HG03378 (cell line): ENCODE data around the gene JAM3.
"Not testable (repeated sequence)": the region's sequence is repeated elsewhere in the genome, so short reads cannot be mapped to it uniquely, and the experiment has no call there.

Source experiments
- ATAC-seq: cut with Tn5 transposase; IDR thresholded peaks from one replicate; pipeline ENCODE4 v1.9.1; 2021; ENCODE audit warnings: mild to moderate bottlenecking, moderate library complexity; ENCODE audit not compliant: unreplicated experiment

Gene JAM3

DNA sequence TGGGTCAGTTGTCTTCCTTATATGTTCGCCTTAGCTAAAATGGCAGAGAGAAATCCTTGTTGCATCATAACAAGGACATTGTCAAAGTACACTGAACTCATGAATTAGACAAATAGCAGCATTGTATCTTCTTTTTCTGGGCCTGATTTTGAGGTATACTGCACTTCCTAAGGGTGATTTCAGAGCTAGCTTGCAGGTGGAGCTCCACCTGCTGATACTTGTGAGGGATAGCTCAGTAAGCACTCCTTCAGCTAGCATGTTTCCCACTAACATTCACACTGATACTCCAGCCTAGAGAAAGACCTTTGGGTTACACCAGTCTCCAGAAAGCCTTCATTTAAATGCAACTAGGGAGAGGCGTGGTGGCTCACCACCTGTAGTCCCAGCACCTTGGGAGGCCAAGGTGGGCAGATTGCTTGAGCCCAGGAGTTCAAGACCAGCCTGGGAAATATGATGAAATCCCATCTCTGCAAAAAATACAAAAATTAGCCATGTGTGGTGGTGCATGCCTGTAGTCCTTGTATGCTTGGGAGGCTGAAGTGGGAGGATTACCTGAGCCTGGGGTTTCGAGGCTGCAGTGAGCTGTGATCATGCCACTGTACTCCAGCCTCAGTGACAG lies 29.8 kb downstream of the JAM3 start:
- no peak for ATAC-seq

DNA sequence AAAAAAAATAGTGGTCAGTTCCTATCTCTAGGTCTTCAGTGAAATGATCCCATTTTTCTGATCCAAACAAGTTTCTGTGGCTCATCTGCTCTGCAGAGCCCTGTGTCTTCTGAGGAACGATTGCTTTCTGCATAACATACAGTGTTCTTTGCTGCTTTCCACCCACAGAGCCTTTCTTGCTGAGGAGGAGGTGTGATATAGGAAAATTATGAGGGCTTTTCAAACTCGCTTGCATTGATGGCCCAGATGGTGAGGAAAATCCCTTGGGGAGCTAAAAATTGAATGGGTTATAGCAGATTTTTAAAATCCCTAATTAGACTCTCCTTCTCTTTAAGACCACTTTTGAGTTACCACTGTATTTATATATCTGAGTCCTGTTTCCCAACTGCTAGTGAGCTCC lies 31.3 kb downstream of the JAM3 start:
- no peak for ATAC-seq

DNA sequence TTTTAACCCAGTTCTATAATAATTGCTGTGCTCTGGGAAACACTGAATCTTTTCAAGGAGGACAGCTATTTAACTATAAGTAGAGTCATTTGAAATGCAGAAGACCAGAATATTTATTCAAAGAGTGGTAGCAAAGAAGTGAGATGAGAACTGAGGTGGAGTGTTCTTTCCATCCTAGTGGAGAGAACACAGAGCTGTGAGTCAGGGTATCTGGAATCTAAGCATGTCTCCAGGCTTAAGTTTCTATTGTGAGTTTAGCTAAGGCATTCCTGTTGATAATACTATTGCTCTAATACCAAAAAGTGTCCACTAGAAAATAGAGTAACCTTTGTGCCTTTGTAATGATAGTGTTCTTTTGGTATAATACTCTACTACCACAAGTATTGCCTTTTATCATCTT lies 32.4 kb downstream of the JAM3 start:
- no peak for ATAC-seq

DNA sequence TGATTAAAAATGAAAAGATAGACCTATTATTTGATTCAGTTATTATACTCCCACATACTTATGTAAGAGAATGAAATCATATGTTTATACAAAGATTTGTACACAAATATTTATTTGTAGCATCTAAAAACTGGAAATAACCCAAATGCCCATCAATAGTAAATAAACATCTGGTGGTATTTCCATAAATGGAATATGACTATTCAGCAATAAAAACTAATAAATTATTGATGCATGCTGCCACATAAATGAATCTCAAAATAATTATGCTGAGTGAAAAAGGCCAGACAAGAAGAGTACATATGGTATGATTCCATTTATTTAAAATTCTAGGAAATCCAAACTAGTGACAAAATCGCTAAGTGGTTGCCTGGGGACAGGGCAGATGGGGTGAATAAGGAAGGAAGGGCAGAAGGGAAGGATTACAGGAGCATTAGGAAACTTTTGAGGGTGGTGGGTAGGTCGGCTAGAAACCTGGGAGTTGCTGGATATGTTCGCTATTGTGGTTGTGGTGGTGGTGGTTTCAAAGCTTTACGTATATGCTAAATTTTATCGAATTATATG lies 41.5 kb downstream of the JAM3 start:
- no peak for ATAC-seq

DNA sequence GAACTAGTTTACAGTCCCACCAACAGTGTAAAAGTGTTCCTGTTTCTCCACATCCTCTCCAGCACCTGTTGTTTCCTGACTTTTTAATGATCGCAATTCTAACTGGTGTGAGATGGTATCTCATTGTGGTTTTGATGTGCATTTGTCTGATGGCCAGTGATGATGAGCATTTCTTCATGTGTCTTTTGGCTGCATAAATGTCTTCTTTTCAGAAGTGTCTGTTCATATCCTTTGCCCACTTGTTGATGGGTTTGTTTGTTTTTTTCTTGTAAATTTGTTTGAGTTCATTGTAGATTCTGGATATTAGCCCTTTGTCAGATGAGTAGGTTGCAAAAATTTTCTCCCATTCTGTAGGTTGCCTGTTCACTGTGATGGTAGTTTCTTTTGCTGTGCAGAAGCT lies 44.9 kb downstream of the JAM3 start:
- not testable (repeated sequence) for ATAC-seq

DNA sequence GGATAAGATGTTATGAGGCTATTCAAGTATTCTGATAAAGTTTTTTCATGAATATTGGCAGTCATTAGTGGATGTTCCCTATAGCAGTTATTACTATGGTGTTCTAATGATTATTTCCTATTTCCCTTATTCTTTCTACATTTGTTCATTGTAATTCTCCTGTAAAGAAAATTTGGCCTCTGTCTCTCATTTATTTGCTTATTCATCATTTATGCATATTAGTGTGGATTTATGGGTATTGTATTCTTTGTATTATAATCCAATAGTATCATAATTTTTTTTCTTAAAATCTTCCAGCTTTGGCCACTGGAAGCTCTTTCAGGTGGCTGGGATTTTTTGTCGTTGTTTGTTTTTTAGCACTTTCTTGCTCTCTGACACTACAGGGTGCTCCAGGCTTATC lies 47.3 kb downstream of the JAM3 start:
- ATAC-seq, result no peak

DNA sequence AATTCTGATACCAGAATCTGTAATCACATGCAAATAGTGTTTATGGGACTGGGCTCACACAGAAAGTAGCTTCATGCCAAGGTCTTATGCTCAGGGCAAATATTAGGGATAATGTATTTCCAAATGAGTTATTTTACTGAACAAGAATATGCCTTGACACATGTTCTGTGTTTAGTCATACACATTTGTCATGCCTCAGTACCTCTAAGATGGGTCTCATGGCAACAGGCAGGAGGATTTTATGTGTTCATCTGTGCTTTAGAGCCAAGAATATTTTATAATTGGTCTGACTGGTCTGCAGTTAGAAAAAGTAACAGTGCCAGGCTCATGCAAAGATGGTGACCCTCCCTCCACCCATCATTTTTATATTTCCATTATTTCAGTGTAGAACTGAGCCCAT lies 49.1 kb downstream of the JAM3 start:
- ATAC-seq, result no peak

DNA sequence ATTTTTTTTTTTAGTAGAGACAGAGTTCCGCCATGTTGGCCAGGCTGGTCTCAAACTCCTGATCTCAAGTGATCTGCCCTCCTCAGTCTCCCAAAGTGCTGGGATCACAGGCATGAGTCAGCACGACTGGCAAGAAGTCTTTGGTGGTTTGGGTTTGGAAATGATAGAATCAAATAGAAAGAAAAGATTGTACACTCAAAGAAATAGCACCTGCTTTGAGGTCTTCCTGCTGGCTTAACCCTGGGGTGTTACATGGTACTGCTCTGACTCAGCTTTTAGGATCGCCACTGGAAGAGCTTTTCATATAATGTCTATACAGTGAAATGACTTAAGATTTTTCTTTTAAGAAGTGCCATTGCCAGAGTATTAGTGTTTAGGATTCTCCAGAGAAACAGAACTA lies 50.2 kb downstream of the JAM3 start:
- ATAC-seq, result no peak

DNA sequence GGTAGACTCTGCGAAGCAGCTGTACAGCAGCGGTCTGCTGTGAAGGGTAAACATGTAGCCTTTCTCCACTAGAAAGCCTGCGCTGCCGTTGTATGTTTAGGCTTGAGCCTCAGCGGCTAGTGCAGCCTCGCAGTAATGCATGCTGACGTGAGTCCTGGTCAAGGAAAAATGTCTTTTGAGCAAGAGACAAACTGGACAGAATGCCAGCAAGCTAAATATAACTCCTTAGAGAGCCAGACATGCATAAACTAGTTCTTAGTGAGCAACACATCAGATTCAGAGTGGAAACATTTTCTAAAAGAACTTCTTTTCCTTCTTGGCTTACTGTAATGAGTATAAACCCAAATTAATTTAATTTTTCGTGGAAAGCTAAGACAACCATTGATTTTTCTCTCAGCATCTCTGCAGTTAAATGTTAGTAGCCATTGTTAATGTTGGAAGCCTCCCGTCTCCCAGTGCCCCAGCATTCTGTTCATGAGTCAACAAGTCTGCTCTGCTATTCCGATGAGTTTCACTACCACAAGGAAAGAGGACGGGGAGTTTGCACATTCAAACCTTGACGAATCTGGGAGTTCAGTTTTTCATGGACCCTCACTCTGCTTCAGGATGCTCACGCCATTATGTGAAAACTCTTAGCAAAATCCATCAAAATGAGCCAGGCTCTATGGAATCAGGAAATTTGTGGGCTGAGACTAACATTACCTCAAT lies 51.4 kb downstream of the JAM3 start:
- no peak for ATAC-seq

DNA sequence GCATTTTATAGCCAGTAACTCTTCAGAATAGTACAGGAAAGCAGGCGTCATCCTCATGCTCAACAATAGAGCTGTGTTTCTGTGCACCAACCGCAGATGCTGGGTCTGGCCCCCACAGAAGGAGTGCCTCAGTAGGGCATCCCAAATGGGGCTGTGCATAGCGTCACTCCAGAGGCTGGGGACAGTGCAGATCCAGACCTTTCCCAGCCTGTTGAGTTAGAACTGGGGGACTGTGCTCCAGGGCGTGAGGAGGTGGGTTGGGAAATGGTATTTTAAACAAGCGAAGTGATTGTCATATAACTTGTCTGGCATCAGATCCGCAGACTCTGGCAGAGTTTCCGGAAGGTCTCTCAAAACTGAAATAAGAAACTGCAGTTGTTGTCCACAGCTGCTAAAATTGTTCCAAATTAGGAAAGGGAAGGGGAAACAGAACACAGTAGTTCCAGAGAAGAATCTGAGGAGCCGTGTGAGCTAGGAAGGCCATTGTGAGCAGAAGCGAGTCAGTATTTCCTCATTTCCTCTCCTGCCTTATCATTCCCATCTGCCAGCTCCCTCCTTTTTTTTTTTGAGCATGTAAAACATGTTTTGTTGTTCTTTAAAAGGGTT lies 52.2 kb downstream of the JAM3 start:
- ATAC-seq, result no peak

DNA sequence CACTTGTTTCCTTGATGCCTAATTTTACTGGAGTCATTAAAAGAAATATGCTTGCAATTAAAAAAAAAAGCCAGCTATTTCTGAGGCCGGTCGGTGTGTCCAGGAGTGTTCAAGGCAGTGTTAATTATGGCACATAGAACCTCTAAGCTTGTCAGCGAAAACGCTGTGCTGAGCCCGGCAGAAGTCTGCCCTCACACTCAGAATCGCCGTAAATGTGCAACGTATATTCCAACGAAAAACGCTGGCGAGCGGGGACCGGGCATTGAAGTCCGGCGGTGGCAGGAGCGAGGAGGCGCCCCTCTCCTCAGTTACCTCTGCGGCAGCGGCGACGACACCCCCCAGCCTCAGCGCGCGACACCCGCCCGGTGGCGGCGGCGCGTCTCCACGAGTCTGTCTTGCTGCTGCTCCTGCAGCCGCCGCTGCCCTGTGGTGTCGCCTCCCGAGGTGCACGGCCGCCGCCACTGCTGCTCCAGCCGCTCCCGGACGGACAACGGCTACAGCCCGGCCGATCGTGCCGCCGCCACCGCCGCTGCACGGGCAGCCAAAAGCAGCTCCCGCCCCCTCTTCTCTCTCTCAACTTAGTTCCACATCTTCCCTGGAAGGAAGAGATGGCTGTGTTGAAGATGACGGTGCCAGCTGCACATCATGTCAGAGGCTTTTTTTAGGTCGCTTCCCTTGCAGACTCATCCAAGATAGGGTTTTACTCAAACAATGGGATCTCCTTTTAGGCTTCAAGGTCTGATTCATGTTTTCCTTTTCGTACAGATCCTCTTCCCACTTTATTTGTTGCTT lies 56.0 kb downstream of the JAM3 start:
- no peak for ATAC-seq

DNA sequence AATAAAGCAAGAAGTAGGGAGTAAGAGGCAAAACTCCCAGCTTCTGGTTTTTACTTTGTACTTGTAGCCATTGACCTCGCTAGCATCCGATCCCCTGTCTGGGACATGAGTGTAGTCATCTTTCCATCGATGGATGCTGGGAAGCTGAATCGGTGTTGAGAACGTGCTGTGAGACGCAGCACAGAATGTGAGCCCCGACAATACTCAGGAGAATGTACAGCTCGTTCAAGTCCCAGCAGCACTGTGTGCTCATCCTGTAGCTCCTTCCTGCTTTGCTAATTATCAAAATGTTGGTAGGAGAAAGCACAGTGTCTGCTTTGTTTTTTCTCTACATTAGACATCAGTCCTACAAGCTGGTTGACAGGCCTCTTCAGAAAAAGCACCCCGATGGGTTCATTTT lies 56.6 kb downstream of the JAM3 start:
- ATAC-seq, result no peak

DNA sequence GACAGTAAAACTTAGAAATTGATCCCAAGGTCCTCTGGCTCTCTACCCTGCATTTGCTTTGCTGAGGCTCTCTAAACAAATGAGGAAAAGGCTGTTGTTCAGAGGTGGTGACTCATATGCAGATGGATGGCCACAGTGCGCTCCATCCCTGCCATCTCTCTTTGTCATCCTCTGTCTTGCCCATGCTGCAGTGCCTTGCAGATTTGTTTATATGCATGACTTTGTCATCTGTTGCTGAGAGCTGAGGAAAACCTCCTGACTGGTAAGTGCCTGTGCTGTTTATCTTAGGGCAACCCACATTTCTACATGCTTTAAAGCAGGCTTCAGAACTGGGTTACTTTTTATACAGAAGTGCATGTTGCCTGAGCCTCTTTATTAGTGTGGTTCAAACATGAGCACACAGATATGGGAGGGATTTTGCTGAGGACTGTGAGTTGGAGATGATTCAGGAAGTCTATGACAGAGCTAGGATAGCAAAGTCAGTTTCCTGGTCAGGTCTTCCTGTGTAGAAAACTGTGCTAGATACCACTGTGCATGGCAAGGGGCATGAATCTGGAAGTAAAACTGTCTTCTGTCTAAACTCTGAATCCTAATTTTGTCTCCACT lies 57.4 kb downstream of the JAM3 start:
- ATAC-seq, result no peak

DNA sequence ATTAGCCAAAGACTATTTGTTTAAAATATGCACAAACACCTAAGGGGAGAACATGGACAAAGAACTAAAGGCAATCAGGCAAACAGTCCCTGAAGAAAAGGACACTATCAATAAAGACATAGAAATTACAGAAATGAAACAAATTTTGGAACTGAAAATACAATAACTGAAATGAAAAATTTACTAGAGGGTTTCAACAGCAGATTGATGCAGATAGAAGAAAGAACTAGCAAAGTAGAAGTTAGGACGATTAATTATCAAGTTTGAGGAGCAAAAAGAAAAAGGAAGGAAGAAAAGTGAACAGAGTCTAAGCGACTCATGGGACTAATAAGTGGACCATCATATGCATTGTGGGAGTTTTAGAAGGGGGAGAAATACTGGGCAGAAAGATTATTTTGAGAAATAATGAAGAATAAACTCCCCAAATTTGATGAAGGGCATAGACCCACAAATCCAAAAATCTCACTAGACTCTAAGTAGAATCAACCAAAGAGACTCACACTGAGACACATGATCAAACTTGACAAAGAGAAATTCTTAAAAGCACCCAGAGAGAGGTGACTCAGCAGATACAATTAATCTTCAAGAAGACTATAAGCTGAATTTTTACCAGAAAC lies 62.9 kb downstream of the JAM3 start:
- ATAC-seq, result no peak

DNA sequence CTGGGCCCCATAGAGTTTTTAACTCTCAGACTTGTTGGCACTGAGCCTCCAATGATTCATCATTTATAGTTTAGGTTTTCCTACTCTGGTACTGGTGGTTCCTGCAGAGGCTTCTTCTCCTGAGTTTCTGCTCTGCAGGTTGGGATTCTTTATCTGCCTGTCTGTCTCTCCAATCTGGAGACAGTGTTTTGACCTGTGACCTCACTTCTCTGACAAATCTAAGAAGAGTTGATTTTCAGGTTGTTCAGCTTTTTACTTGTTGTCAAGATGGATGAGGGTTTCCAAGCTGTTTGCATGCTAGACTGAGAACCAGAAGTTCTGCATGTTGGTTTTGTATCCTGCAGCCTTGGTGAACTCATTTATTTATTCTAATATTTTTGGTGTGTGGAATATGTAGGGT lies 63.9 kb downstream of the JAM3 start:
- ATAC-seq, result no peak

DNA sequence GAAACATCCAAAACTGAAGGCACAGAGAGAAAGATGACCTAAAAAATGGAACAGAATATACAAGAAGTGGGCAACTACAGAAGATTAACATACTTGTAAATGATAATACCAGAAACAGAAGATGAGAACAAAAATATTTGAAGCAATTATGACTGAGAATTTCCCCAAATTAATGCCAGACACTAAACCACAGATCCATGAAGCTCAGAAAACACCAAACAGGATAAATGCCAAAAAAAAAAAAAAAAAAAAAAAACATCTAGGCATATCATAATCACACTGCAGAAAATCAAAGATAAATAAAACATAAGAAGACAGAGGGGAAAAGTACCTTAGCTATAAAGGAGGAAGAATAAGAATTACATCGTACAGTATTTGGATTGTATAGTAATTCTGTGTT lies 65.3 kb downstream of the JAM3 start:
- ATAC-seq, result no peak

DNA sequence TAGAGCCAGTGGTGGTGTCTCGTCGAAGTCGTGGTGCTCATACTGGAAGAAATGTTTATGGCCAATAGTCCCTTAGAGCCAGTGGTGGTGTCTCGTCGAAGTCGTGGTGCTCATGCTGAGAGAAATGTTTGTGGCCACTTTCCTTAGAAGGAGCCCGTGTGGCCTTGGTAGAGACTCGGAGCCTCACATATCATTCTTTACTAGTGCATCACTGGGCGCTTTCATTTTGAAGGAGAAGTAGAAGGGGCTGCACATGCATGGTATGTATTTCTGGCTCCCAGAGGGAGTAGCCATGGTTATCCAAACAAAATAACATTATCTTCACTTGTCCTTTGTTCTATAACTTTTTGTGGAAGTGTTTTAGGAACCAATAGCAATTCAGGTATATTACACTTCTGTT lies 69.5 kb downstream of the JAM3 start:
- no peak for ATAC-seq

DNA sequence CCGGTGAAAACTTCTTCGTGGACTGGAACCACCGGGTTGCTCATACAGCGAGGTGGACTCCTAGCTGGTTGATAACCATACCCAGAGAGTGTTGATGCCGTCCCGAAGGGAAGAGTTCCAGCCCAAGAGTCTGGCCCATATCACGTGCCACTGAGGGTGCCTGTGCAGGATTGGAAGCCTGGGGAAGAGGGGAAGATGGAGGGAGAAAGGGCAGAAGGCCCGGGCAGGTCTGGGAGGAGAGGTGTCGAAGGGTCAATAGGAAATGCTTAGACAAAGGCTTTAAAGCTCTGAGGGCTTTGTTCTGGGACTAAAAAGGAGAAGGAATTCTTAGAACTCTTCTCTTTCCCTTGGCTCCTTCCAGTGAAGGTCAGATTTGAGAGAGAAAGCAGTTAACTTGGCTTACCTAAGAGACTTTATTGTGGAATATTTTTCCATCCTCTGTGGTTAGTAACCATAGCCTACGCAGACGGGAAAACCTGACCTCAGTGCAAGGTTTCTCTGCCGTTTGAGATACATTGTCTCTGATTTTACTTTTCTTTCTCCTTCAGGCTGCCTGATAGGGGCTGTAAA lies 70.5 kb downstream of the JAM3 start:
- ATAC-seq, result no peak

DNA sequence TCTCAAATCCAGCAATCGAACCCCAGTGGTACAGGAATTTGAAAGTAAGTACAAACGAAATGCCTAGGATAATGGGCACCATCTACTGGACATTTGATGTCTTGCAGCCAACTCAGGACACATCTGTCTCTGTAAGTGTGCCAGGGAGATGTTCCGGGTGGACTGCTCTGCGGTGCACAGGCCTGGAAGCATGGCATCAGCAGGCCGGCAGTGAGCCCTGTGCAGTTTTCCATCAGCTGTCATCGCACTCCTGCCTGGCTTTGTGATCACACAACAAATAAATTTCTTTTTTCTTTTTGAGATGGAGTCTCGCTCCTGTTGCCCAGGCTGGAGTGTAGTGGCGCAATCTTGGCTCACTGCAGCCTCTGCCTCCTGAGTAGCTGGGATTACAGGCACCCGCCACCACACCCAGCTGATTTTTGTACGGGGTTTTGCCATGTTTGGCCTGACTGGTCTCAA lies 71.0 kb downstream of the JAM3 start:
- ATAC-seq, result peak; percentile 70

DNA sequence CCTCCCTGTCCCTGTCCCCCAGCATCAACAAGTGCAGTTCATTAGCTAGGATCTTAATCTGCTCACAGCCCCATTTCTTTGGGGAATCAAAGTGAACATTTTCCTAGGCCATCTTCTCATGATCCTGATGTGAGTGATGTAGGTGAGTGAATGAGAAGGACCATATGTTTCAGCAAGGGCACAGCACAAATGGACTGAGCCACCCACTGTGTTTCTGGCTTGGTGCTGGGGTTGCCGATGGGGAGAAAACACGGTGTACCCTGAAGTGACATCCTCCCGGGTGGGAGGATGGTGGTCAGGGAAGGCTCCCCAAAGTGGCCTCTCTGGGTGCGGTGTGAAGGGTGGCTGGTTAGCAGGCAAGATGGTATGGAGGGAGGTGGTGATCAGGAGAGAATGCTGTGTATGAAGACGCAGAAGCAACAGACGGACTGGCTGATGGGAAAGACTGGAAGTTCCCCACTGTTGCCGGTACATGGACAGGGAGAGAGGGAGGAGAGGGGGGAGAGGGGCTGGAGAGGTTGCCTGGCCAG lies 72.2 kb downstream of the JAM3 start:
- no peak for ATAC-seq
